Measurements from ENCODE around the gene CCDC154.
"Not testable (repeated sequence)": the region's sequence is repeated elsewhere in the genome, so short reads cannot be mapped to it uniquely, and the experiment has no call there.

Gene CCDC154, protein sequence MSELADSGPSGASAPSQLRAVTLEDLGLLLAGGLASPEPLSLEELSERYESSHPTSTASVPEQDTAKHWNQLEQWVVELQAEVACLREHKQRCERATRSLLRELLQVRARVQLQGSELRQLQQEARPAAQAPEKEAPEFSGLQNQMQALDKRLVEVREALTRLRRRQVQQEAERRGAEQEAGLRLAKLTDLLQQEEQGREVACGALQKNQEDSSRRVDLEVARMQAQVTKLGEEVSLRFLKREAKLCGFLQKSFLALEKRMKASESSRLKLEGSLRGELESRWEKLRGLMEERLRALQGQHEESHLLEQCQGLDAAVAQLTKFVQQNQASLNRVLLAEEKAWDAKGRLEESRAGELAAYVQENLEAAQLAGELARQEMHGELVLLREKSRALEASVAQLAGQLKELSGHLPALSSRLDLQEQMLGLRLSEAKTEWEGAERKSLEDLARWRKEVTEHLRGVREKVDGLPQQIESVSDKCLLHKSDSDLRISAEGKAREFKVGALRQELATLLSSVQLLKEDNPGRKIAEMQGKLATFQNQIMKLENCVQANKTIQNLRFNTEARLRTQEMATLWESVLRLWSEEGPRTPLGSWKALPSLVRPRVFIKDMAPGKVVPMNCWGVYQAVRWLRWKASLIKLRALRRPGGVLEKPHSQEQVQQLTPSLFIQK

DNA sequence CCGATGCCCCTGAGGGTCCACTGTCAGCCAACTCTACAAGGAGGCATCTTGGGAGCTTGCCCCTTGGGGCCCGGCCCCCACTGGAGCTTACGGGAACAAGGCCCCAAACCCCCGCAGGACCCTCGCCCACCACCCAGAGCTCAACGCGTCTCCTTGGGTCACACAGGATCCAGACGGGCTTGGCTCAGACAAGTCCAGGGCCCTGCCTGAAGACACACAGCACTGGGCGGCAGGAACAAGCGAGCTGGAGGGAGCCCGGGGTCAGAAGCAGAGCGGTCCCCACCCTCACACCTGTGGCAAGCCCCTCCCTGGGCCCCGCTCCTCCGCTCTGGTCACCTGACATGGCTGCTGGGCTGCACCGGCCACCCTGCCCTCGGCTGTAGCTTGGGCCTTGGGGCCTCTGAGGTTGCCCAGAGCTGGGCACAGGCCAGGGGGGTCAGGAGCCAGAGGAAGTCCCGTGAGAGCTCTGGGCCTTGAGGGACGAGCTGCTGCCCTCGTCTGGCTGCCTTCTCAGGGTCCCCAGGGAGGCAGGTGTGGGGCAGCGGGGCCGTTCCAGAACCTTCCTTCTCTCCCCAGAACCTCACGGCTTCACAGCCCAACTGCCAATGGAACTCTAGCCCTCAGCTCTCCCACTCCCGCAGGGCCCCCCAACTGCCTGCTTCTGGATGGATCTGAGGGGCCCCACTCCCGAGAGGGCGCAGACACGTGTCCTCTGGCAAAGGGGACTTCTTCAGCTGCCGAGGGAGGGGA lies at the start of gene CCDC154:
Gene CCDC154 (minus strand): TSS at position 577 of the 750 bp plus-strand sequence. CDS start 234 bp downstream, at position 343.
- no peak for DNase-seq

DNA sequence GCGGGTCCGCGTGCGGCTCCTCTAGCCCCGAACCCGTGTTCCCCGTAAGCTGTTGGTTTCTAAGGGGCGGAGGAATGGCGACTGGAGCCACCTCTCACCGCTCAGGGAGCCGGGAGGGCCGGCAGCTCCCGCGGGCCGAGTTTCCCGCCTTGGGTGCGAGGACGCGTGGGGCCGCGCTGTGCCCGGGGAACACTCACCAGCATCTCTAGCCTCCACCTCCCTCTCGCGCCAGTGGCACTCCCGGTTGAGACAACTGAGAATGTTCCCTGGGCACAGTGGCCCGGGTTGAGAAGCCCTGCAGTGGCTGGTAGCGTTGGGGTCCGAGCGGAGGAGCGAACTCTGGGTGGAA lies 49.4 kb upstream of the CCDC154 start:
- DNase-seq = no peak

DNA sequence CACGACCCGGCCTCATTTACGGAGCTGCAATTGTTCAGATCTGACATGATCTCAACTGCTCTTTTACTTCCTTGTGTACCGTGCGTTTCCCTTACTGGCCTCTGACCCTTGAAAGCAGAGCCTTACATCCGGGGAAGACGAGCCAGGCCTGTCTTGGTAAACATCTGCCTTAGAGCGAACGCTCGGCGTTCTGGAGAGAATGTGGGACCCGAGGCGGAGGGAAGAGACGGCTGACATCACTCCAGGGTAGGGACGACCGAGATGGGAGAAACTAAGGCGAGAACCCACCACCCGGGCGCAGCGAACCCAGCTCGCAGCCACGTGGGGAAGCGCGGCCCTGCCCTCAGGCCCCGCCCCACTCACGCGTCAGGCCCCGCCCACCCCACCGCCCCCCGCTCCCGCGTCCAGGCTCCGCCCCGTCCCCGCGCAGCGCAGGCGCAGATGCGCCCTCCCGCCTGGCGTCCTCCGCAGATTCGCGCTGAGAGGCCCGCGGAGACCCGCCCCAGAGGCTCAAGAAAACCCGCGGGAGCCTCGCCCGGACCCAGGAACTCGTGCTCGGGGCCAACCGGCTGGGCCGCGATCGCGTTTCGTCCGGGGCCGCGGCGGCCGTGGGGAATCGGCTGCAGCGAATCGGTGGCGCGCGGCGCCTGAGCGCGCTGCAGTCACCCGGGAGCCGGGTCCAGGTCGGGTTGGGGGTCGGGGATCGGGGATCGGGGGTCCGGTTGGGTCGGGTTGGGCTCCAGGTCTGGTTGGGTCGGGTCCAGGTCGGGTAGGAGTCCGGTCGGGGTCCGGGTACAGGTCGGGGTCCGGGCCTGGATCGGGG lies 48.8 kb upstream of the CCDC154 start, which contains the start of gene TELO2:
Gene TELO2 (plus strand): TSS at position 438 of the 823 bp plus-strand sequence. CDS start 922 bp downstream, outside the sequence.
- peak; percentile 91 for DNase-seq

DNA sequence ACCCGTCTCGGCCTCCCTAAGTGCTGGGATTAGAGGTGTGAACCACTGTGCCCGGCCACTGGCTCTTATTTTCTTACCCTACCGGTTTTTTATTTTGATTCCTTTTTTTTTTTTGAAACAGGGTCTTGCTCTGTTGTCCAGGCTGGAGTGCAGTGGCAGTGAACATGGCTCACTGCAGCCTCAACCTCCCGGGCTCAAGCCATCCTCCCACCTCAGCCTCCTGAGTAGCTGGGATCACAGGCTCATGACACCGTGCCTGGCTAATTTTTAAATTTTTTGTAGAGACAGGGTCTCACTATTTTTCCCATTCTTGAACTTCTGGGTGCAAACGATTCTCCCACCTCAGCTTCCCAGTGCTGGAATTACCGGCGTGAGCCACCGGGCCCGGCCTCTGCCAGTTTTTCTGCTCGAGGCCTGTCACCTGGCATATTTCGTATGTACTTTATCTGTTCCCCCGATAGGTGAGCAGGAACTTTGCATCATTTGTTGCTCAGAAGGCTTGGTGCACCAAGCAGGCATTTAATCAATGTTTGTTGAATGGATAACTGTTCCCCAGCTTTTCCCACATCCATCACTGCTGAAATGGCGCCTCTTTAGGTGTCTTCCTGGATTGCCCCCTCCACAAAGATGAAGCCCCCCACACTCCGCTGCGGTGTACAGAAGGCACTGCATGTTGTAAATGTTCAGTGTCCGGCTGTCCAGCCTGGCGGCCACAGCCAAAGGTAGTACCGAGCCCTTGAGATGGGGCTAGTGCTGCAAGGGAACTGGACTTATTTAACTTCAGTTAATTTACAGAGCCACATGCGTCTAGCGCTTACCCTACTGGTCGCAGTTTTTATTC lies 47.9 kb upstream of the CCDC154 start:
- DNase-seq = no peak

DNA sequence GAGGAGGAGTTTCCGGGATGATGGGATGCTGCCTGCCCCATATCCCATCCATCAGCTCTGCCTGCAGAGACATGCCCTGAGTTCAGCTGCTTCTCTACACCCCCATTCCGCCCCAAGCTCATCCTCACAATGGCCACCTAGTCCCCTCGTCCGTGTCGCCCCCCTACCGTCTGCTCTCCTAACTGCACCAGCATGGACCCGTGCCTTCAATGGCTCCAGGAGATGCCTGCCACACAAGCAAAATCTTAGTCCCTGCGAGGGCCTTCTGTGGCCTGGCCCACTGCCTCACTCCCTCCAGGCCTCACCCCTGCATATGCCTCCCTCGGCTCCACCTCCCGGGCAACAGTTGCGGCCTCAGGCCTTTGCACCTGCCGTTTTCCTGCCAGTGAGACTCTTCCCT lies 47.0 kb upstream of the CCDC154 start:
- DNase-seq = no peak

DNA sequence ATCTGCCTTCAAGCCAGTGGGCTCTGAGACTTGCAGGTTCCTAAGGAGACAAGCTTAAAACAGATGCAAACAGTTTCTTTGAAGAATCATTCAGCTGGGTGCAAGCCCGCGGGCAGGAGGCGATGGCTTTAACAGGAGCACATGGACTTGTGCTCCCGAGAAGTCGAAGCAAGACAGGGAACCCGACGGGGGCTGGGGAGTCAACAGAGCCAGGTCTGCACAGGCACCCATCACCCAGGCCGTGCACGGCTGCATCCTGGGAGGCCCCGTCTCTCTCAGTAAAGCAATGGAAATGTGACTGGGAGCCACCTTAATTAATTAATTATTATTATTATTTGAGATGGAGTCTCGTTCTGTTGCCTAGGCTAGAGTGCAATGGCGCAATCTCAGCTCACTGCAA lies 44.7 kb upstream of the CCDC154 start:
- DNase-seq = no peak

DNA sequence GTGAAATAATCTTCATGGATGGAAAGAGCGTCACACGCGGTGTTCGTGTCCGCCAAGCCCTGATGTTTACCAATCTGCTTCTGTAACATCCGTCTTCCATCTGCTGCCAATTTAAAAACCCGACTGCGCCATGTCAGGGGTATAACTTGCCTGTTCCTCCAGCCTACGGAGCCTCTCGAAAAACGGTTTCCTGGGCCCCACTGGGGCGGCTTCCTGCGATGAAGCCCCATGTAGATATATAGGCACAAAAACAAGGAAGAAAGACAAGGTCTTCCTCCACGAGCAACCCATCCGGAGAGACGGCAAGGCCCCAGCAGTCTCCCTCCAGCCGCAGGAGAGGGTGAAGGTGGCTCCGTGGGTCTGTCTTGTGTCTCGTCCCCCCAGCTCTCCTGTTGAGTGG lies 44.3 kb upstream of the CCDC154 start, which contains the start of gene PTX4:
Gene PTX4 (minus strand): TSS at position 326 of the 400 bp plus-strand sequence. CDS start 35 bp downstream, at position 291.
- no peak for DNase-seq

DNA sequence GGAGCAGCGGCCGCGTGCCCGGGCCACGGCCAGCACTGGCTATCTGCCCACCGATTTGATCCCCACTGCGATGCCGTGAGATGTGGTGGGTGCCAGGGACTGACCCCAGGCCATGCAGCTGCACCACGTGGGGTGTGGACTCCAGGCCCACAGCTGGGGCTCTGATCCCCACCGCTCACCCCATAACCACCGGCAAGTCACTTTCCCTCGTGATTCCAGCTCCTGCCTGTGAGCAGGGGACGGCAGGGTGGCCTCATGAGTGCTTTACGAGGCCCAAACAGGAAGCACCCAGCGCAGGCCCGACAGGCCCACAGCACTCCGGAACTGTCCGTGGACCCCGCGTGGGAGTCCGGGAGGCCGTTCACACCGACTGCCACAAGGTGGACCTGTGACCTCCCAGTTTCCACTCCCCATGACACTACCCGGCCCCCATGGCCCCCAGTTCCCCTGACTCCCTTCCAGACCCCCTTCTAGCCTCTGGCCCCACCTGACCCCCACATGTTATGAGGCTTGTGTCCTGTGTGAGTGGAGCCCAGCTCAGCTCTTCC lies 43.8 kb upstream of the CCDC154 start:
- DNase-seq = no peak

DNA sequence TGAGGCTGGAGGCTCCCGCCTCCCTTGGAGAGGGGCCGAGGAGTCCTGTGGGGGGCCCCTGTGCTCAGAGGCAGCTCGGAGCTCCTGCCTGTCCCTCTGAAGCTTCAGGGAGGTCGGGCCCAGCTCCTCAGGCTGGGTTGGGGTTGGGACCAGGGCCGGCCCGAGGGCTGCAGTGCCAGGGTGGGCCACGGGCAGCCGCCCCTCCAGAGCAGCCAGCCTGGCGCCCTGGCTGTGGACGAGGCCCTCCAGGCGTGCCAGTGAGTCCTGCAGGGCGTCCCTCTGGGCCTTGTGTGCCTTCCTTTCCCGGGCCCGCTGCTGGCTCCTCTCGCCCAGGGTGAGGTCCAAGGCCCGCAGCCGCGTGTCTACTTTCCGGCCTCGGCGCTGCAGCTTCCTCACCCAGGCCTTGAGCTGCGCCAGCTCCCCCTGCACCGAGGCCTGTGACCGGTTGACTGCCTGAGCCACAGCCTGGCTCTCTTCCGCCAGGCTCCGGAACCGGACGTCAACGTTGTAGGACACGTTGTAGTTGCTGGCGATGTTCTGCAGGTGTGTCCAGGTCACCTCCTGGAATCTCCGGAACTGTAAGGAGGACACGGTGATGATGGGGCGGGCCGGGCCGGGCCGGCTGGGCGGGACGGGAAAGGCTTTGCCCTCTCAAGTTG lies 43.2 kb upstream of the CCDC154 start:
- DNase-seq = no peak

DNA sequence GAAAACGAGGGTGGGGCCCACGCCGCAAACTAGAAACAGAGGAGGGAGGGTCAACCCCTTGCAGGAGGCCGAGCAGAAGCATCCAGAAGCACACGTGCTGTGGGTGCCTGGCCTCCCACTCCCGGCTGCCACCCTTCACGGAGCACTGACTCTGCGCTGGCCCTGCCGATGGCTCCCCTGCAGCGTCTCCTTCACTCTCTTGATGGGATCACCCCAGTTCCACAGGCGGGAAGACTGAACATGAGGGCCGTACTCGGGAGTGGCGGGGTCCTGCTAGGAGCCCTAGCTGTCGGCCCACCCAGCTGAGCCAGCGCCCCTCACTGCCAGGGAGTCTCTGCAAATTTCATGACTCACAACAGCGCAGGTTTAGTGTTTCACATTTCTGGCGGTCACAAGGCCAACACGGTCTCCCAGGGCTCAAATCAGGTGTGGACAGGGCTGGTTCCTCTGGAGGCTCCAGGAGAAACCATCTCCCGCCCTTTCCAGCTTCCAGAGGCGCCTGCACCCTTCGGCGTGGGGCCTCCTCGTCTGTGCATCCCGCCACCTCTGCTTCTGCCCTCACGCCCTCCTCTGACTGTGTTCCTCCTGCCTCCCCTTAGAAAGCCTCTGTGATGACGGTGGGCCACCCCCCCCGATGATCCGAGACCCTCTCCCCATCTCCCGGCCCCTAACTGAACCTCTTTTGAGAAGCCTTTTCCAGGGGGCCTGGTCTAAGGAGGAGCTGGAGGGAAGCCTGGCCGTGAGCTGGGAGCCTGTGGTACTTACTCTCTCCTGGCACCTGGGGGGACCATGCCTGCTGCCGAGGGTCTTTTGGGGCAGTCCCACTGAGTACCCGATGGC lies 42.4 kb upstream of the CCDC154 start:
- DNase-seq = no peak

DNA sequence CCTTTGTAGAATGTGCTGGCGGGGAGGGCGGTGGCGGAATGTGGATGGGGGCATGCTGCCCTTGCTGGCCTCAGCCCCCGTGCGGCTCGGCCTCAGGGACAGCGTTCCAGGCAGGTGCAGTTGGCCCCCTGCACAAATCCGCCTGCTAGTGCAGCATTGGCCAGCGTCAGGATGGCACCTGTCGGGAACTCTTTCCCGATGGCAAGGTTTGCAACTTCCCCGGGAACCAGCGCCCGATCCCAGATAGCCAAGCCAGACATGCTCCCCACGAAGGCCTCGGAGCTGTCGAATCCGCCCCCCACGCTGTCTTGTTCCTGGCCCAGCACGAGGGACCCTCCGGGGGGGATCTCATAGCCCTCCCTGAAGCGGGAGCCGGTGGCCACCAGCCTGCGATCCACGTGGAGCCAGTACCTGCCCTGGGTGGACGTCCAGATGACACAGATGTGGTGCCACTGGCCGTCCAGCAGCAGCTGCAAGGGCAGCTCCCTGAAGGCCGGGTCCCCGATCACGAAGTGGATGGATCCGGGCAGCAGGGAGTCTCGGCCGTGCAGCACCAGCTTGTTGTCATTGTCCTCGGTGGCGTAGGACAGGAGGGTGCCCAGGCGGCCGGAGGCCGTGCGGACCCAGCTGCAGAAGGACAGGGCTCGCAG lies 41.6 kb upstream of the CCDC154 start:
- no peak for DNase-seq

DNA sequence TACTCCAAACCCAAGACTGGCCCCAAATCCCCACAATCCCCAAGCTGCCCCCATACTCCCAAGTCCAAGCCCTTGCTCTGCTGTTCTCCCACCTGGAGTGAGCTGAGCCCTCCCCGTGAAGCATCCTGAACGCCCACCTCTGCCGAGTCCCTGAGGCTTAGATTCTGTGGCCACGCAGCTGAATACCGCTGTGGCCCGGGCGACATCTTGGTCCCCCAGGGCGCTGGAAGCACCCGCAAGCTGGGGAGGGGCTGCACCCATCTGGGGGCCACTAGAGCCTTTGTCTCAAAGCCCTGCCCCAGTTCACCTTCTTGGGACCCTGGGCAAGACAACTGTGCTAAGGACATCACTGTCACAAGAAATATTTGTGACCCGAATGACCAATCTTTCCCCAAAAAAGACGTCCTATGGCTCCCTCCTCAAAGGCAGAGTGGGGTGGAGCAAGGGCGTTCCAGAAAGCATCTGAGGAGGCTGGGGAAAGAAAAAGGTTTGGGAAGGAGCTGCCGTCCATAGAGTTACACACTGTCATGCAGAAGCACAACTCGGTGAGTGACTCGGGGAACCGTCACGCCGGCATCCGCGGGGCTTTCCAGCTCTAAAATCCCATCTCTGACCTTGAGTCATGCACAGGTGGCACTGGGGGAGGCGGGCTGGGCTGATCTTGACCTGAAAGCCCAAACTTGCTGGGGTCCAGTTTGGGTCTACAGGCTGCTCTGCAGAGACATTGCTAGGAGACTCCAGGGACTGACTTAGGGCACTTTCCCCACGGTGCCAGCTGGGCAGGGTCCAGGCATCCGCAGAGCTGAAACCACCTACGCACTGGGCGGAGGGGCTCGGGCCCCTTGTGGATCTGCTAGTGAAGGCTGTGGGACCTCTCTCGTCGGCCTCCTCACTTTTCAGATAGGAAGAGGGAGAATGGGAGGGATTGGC lies 37.8 kb upstream of the CCDC154 start:
- no peak for DNase-seq

DNA sequence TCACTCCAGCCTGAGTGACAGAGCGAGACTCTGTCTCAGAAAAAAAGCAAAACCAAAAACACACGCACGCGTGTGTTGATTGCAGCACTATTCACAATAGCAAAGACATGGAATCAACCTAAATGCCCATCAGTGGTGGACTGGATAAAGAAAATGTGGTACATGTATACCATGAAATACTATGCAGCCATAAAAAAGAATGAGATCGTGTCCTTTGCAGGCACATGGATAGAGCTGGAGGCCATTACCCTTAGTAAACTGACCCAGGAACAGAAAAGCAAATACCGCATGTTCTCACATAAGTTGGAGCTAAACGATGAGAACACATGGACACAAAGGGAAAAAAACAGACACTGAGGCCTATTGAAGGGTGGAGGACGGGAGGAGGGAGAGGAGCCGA lies 34.6 kb upstream of the CCDC154 start:
- not testable (repeated sequence) for DNase-seq

DNA sequence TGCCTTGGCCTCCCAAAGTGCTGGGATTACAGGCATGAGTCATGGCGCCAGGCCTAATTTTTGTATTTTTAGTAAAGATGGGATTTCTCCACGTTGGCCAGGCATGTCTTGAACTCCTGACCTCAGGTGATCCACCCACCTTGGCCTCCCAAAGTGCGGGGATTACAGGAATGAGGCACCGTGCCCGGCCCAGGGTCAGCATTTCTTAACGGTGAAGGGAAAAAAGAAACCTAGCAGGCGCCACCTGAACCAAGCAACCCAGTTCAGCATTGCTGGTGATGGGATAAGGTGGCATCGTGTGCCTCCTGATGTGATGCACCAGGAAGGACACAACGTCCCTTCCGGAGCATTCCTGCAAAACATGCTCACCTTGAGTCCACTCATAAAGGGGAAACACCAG lies 32.7 kb upstream of the CCDC154 start:
- DNase-seq = no peak

DNA sequence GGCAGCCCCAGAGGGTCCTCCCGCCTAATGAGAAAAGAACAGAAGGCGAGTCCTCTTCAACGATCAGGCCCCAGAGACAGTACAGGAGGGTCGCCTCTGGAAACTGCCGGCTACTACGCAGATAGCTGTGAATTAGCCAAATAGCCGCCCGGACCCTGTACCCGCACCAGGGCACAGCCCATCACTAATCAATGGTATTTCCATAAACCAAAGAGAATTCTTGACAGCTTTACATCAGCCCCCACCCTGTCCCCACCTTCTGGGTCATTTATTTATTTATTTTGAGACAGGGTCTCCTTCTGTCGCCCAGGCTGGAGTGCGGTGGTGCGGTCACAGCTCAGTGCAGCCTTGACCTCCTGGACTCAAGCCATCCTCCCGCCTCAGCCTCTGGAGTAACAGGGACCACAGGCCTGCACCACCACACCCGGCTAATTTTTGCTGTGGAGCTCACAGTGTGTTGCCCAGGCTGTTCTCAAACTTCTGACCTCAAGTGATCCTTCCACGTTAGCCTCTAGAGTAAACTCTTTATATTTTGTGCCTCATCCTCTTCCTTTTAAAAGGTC lies 31.3 kb upstream of the CCDC154 start:
- no peak for DNase-seq

DNA sequence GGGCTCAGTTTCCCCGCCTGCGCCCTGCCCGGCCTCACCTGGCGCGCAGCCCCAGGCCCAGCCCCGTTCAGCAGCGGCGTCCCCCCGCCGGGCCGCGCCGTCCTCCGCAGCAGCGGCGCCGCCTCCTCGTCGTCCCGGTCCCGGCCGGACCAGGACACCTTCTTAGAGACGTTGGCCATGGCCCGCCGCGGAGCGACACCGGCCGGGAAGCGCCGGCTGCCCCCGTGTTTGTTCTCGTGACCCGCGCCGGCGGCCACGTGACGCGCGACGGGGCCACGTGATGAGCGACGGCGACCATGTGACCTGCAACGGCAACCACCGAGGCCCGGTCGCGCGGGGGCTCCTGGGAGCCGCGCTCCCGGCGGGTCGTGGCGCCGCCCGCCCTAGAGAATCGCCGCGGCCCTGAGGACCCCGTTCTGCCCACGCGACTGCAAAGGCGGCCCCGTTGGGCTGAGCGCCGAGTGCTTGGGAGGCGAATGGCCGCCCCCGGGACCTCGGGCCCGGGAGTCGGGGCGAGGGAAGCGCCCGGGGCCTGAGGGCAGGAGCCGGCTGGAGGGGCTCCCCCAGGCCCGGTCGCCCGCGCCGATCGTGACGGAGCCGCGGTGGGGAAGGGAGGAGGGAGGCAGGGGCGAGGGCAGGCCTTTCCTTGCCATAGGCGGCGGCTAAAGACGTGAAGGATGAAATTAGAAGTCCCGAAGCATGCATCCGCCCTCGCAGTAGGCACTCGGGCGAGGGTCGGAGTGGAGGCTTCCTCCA lies 30.6 kb upstream of the CCDC154 start, which contains the start of gene CLCN7:
Gene CLCN7 (minus strand): TSS at position 233 of the 756 bp plus-strand sequence. CDS start 54 bp downstream, at position 179.
- DNase-seq = peak; percentile 84

Measured in activated T-cell treated with anti-CD3 and anti-CD28 coated beads, Interleukin-2, amount 50 U/mL, for 1 hour (primary cell).